GM18517 (cell line): ENCODE data around the gene PRAMEF11.
"Not testable (repeated sequence)": the region's sequence is repeated elsewhere in the genome, so short reads cannot be mapped to it uniquely, and the experiment has no call there.

ENCODE experiments used
- ATAC-seq: cut with Tn5 transposase; IDR thresholded peaks from one replicate; pipeline ENCODE4 v1.9.1; 2021; ENCODE audit warnings: mild to moderate bottlenecking, moderate library complexity; ENCODE audit not compliant: unreplicated experiment

PRAMEF11 gene

DNA sequence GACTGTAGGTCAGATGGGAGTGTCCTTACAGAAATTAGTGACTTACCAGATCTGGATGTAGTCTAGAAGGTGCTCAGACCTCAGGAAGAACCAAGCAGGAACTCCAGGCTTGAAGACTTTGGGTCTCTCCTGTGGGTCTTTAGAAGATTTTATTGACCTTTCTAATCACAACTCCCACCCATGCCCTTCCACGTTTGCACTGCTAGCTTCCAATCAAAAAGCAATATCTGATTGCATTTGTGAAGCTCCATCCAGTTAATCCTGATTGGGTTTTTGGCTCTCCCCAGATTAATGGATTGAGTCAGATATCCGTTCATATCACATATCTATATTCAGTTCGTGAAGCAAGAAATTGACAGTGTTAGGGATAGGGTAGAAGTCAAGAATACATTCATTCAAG, at the start of gene PRAMEF11:
TSS of gene PRAMEF11 (minus strand) at position 101 of the 400 bp plus-strand sequence. CDS start 2,621 bp downstream, outside the sequence.
- ATAC-seq = not testable (repeated sequence)

DNA sequence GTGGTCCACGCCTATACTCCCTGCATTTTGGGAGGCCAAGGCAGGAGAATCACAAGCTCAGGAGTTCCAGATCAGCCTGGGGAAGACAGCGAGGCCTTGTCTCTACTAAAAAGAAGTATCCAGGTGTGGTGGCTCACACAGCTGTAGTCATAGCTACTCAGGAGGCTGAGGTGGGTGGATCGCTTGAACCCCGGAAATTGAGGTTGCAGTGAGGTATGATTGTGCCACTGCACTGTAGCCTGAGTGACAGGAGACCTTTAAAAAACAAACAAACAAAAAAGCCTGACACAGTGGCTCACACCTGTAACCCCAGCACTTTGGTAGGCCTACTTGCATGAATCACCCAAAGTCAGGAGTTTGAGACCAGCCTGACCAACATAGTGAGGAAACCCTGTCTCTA, 47.2 kb upstream of the PRAMEF11 start:
- ATAC-seq = not testable (repeated sequence)

GRCh38 chr1:12863131-12863880, 32.1 kb upstream of the PRAMEF11 start:
- not testable (repeated sequence) for ATAC-seq

GRCh38 chr1:12856786-12857185, 25.6 kb upstream of the PRAMEF11 start, which contains the start of gene PRAMEF2:
Gene PRAMEF2, plus strand, starts transcription at chr1:12857086. Its CDS starts 1,924 bp downstream, at chr1:12859010.
- not testable (repeated sequence) for ATAC-seq

GRCh38 chr1:12851779-12852178, 20.6 kb upstream of the PRAMEF11 start:
- ATAC-seq = no peak

GRCh38 chr1:12848620-12849019, 17.4 kb upstream of the PRAMEF11 start, which contains the start of gene HNRNPCL1:
Gene HNRNPCL1, minus strand, starts transcription at chr1:12848720. Its CDS starts 431 bp downstream, at chr1:12848289.
- not testable (repeated sequence) for ATAC-seq

- not testable (repeated sequence) for ATAC-seq
Measured at GRCh38 chr1:12833251-12833650, 2.0 kb upstream of the PRAMEF11 start.

- ATAC-seq = not testable (repeated sequence)
Measured at GRCh38 chr1:12819061-12819460, 12.1 kb downstream of the PRAMEF11 start.

DNA sequence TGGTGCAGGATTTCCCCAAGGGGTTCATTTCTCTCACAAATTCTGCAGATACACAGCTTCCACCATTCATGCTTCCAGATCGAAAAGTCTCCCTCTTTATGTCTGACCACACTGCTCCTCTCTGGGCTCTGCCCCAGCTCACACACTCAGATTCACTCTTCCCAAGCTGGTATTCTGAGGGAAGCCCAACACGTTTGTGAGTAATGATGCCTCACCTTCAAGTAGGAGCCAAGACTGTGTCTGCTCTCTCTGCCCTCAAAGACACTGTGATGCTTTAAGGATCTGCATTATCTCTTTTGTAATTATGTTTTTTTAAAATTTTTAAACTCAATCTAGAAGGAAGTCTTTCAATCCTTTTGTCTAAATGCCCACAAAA, 19.8 kb downstream of the PRAMEF11 start:
- no peak for ATAC-seq

GRCh38 chr1:12810691-12811408, 20.4 kb downstream of the PRAMEF11 start:
- ATAC-seq = no peak

- ATAC-seq = no peak
Measured at GRCh38 chr1:12809933-12810332, 21.3 kb downstream of the PRAMEF11 start.

GRCh38 chr1:12799730-12800129, 31.5 kb downstream of the PRAMEF11 start:
- ATAC-seq = no peak

DNA sequence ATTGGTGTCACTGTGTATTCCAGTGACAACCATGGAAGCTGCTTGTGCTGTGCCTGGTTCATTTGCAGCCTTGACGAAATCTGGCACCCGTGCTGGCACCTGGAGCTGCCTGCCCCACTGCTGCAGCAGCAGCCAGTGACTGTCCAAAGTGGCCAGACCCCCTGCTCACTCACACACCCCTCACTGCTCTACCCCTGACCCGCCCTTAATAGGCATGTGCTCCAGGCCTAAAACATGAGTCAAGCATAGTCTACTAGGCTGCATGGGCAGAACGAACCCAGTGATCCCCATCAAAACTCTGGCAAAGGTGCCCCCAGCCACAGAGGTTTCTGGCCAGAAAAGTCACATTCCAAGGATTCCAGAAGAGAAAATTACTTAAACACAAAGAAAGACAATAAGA, 32.3 kb downstream of the PRAMEF11 start:
- no peak for ATAC-seq

- ATAC-seq = not testable (repeated sequence)
Measured at GRCh38 chr1:12791097-12791496, 40.1 kb downstream of the PRAMEF11 start, which contains the start of gene PRAMEF1. Gene PRAMEF1, plus strand, starts transcription at chr1:12791397. Its CDS starts 1,831 bp downstream, at chr1:12793228.

- ATAC-seq = not testable (repeated sequence)
Measured at GRCh38 chr1:12784729-12785128, 46.5 kb downstream of the PRAMEF11 start.

- ATAC-seq = not testable (repeated sequence)
Measured at GRCh38 chr1:12783783-12784182, 47.4 kb downstream of the PRAMEF11 start.

GRCh38 chr1:12781488-12781887, 49.7 kb downstream of the PRAMEF11 start:
- not testable (repeated sequence) for ATAC-seq

DNA sequence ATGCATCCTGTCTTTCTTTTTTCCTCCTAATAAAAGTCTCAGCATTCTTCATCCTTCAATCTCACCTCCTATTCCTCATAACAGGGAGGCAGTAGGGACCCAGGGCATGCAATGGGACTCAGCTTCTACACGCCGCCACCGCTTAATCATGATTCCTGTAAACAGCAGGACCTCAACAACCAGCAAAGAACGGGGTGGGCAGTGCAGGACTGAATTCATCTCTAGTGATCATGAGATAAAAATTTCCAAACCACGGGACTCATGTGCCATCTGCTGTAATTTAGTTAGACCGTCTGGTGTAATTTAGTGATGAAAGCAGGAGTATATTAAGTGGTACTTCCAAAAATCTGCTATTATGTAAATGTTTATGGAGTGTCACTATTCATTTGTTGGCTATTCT, 52.3 kb downstream of the PRAMEF11 start:
- ATAC-seq = no peak

DNA sequence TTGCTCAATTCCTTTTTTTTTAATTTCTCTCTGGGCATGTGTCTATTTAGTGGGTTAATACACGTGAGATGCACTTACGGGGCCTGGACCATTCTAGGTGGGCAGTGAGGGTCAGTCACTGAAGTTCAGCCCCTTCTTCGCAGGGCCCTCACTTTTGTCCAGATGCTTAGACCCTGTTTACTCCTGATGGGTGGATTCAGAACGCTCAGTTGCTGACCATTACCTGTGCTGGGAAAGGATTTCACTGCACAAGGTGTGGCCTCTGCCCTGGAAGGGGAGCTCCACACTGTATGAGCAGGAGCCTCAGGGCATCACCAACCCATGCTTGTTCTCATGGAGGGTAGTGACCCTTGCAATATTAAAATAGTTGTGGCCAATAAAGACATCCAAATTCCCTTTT, 53.1 kb downstream of the PRAMEF11 start:
- no peak for ATAC-seq

GRCh38 chr1:12776801-12777557, 54.2 kb downstream of the PRAMEF11 start:
- ATAC-seq = no peak

DNA sequence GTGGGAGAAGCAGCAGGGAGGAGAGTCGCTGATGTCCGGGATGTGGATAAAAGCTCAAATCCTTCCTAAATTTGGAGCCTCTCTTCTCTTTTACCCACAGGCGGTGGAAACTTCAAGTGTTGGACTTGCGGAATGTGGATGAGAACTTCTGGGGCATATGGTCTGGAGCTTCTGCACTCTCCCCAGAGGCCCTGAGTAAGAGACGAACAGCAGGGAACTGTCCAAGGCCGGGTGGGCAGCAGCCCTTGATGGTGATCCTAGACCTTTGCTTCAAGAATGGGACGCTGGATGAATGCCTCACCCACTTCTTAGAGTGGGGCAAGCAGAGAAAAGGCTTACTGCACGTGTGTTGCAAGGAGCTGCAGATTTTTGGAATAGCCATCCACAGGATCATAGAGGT, 55.8 kb downstream of the PRAMEF11 start:
- ATAC-seq = no peak
